Fibroblast of skin of right biceps (primary cell): Measurements from ENCODE around the gene KCNQ4.

Source experiments
- DNase-seq: peaks from one replicate; pipeline ENCODE4 v3.0.0-alpha.2; 2013

Gene KCNQ4

GRCh38 chr1:40823983-40824382 lies 40.4 kb downstream of the KCNQ4 start:
- DNase-seq = no peak

DNA sequence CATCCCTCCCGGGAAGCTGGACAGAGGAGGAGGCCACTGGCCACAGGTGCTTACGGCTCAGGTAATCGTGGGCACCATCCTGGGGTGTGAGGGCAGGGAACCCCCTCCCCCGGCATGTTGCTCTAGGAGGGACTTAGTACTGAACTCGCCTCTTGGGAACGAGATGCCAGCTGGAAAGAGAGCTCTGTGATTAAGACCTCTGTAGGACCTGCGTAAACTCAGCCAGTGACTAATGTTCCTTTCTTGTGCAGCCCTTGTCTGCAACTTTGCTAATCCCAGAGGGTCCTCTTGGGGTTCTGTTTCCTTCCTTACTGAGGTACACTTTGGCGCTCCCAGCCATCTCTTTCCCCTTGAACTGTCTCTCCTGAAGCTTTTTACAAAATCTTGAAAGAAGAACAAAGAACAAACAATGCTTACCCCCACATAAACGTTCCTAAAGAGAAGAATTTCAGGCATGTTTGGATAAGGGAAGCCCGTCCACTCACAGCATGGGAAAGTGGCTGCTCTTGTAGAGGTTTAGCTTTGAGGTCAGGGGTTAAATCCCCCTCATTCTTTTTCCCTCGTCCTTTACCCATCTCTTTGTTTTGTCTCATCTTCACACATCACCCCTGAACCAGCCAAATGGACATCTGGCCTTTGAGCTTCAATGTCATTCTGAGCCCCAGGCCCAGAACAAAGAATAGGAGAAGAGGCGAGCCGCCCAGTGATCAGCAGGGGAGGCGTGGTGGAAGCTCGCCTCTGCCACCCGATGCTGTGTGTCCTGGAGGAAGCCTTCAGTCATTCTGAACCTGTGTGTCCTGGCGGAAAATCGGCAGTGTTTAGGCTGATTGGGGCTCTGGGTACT lies 41.2 kb downstream of the KCNQ4 start:
- peak; percentile 51 for DNase-seq

DNA sequence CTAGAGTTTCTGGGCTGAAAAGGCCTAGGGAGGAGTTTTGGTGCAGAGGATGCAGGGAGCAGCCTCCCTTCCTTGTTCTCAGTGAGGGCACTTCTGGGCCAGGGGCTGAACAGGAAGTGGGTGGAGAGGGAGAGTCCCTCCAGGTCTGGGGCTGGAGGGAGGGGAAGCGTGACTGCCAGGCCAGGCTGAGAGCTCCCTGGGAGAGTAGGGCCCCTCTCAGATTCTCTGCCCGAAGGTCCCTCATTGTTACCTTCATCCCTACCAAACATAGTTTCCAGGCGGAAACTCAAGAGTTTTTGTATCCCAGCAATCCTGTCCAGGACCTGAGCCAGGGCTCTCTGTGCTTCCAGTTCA lies 41.8 kb downstream of the KCNQ4 start:
- DNase-seq = no peak

DNA sequence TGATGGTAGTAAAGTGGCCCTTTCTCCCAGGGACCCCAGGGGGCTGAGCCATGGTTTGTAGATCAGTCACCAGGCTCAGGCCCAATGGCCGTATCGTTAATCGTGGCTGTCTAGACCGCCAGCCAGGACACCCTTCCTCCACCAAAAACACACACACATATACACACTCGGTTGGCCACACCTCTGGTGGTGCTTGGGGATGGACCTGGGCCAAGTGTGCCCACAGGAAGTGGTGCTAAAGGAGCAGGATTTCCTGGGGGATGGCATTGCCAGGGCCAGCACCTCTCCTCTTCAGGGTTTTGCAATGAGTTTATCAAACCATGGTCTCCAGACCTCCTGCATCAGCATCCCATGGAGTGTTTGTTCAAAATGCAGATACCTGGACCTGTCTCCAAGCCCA lies 42.4 kb downstream of the KCNQ4 start:
- DNase-seq = no peak

DNA sequence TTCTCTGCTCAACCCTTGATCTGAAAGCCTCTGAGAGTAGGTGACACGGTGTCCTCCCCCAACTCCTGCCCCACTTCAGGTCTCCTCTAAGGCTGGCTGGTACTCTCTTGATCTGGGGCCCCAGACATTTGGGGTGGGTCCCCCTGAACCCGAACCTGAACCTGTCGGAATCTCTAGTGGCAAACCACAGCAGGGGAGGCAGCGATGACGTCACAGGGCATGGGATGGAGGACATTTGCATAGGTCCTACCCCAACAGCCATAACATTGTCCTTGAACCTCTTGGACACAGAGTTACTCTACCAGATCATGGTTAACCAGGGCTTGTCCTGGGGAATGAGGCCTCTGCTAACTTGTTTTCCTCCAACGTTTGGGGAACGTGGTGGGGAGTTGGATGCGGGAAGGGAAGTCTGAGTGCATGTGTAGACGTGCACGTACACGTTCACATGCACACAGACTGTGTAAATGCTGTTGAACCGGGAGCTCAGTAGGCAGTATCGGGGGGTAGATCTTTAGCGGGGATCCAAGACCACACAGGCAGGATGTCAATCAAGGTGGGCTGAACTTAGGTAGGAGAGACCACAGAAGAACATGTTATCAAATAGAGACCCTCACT lies 46.2 kb downstream of the KCNQ4 start:
- no peak for DNase-seq

GRCh38 chr1:40830419-40830943 lies 46.9 kb downstream of the KCNQ4 start:
- no peak for DNase-seq

DNA sequence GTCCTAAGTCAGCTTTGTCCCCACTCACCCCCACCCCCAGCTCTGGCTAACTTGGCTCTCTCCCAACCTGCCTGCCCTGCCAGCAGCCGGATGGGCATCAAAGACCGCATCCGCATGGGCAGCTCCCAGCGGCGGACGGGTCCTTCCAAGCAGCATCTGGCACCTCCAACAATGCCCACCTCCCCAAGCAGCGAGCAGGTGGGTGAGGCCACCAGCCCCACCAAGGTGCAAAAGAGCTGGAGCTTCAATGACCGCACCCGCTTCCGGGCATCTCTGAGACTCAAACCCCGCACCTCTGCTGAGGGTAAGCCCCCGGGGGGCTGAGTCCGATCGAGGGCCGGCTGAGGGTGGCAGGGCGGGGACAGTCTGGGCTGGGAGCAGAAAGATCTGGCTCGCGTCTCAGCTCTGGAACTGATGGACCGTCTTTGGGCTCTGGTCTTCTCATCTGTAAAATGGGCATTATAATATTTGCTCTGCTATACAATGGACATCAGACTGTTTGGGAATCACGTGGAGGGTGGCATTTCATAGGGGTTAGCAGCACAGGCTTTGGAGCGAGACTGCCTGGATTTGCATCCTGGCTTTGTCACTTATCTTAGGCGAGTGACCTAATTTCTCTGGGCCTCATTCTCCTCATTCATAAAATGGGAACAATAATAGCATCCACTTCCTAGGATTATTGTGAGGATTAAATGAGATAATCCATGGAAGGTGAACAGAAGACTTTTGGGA lies 47.6 kb downstream of the KCNQ4 start:
- no peak for DNase-seq

GRCh38 chr1:40833979-40834378 lies 50.4 kb downstream of the KCNQ4 start:
- no peak for DNase-seq

- DNase-seq = no peak
Observed at GRCh38 chr1:40834968-40835545, 51.5 kb downstream of the KCNQ4 start.

DNA sequence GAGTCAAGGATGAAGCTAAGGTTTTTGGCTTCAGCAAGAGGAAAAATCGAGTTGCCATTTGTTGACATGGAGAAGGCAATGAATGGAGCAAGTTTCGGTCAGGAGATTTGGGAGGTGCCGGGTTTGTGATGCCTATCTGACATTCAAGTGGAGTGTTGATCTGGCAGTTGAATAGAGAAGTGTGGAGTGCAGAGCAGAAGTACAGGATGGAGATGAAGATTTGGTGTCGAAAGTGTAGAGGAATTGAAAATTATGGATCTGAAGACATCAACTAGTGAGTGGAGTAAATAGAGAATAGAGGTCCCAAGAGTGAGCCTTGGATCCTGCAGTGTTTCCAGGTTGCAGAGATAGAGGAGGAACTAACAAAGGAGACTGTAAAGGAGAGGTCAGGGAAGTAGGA lies 52.7 kb downstream of the KCNQ4 start:
- DNase-seq = no peak

GRCh38 chr1:40837601-40838000 lies 54.0 kb downstream of the KCNQ4 start:
- DNase-seq = no peak

DNA sequence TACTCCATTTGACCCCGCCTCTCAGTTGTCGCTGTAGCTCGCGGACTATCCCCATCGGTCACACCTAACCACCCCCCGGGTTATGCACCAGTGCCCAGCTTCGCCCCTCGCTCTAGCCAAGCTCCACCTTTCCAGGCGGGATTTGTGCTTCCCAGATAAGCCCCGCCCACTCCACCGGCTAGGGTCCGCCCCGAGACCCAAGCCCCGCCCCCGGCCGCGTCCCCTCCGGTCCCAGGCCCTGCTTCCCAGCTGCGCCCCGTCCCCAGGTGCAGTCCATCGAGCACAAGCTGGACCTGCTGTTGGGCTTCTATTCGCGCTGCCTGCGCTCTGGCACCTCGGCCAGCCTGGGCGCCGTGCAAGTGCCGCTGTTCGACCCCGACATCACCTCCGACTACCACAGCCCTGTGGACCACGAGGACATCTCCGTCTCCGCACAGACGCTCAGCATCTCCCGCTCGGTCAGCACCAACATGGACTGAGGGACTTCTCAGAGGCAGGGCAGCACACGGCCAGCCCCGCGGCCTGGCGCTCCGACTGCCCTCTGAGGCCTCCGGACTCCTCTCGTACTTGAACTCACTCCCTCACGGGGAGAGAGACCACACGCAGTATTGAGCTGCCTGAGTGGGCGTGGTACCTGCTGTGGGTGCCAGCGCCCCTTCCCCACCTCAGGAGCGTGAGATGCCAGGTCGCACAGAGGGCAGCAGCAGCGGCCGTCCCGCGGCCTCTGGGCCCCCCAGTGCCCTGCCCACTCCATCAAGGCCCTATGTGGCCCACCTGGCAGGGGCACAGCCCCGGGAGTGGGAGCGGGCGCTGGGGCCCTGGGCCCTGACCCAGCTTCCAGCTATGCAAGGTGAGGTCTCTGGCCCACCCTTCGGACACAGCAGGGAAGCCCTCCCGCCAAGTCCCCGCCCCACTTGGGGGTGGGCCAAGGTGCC lies 54.7 kb downstream of the KCNQ4 start:
- no peak for DNase-seq

- DNase-seq = no peak
Observed at GRCh38 chr1:40838980-40839942, 55.7 kb downstream of the KCNQ4 start.

DNA sequence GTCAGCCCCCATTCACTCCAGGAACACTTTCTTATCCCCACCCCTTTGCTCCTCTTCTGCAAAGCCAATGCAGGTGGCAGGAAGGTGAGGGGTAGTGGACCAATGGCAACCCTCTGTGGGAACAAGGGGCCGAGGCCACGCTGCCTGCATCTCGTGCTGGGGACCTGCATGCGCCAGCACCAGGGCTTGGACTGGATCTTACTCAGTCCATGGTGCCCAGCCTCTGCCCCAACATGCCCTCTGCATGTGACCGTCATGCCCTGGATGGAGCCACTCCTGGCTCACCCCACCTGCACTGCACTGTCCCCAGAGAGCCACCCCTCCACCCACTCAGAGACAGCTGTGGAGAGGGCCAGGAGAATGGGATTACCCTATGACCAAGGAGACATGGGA lies 56.4 kb downstream of the KCNQ4 start:
- DNase-seq = no peak

DNA sequence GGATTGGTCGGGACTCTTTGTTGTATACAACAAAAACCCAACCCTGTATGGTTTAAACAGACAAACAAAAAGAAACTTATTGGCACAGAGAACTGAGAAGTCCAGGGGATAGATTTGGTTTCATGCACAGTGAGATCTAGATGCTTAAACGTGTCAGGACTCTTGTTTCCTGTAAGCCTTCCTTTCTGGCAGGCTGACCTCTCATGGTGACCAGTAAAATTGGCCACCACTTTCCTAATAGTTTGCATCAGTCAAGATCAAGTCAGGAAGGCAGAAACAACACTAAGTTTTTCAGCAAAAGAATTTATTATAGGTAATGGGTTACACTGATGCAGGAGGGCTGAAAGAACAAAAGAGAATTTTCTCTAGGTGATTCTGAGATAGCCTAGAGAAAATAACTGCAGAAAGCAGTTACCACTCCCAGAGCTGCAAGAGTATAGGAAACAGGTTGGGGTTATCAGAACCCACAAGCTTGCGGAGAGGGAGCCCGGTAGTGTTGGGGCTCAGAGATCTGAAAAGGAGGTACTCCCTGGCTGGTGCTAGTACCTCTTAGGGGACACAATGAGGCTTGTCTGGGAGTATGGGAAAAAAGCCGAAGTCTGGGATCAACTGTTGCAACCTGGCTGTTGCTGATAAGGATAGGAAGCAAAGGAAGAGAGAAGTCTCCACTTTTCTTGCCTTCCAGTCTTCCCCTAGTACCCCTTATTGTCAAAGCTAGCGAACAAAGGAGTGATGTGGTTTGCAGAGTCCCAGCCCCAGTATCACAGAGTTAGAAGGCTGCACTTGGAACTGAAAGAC lies 57.1 kb downstream of the KCNQ4 start:
- DNase-seq = no peak

- no peak for DNase-seq
Observed at GRCh38 chr1:40841602-40842001, 58.0 kb downstream of the KCNQ4 start.

DNA sequence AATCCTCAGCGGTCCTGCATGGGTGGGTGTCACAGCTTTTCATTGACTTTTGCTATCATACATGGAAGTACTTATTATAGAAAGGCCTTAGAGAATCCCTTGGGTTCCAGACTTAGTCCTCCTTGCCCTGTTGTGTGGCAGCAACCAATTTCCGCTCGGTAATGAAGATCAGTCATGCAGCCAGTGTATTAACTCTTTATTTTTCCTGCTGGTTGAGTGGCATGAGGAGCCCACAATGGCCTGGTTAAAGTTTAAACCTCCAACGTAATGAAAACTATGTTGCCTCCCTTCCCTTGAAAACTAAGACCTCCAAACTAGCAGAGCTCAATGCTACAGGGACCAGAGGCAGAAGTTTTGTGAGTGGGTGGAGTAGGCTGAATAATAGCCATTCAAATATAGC lies 58.6 kb downstream of the KCNQ4 start:
- DNase-seq = no peak

- DNase-seq = no peak
Observed at GRCh38 chr1:40842691-40843090, 59.1 kb downstream of the KCNQ4 start.

DNA sequence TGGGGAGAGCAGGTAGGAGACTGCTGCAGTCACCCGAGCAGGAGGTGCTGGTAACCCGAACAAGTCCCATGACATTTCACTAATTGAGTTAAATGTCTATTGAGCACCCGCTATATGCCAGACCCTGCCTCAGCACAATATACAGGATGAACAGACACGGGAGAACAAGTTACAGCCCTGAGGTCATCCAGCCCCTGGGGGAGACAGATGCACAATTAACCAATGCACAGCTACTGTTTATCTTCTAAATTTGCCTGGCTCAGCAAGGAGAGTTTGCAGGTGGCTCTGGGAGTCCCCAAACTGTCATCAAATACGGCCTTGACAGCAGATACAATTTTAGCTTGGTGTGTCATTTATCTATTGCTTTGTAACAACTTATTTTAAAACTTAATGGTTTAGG lies 60.5 kb downstream of the KCNQ4 start:
- DNase-seq = no peak
